Progenitor cell of endocrine pancreas (in vitro differentiated cells): ENCODE results near the gene ZNF280D. TPM values are rescaled to one million over a fixed set of nuclear protein-coding genes. Genes with fewer than 3 reads are reported as not detected.

ENCODE experiments used
- DNase-seq: peaks from one replicate; pipeline ENCODE4 v3.0.0; 2021; ENCODE audit warnings: low spot score; ENCODE audit not compliant: unreplicated experiment
- H3K27ac Mint-ChIP-seq: 2 replicates; pipeline ENCODE4 v1.8.0; 2021; ENCODE audit warnings: mild to moderate bottlenecking, moderate library complexity, mixed read lengths
- H3K27me3 Mint-ChIP-seq: 2 replicates; pipeline ENCODE4 v1.8.0; 2021; ENCODE audit warnings: mixed read lengths
- H3K36me3 Mint-ChIP-seq: 2 replicates; pipeline ENCODE4 v1.8.0; 2022; ENCODE audit warnings: mixed read lengths; ENCODE audit not compliant: insufficient read depth
- H3K4me1 Mint-ChIP-seq: 2 replicates; pipeline ENCODE4 v1.8.0; 2021; ENCODE audit warnings: low read depth, mixed read lengths
- H3K4me3 Mint-ChIP-seq: 2 replicates; pipeline ENCODE4 v1.8.0; 2021; ENCODE audit warnings: low read depth, mild to moderate bottlenecking, moderate library complexity, mixed read lengths
- H3K9me3 Mint-ChIP-seq: 2 replicates; pipeline ENCODE4 v1.8.0; 2021; ENCODE audit warnings: low read depth, mixed read lengths
- total RNA-seq: library from RNA; stranded (reverse); gene quantifications from 2 replicates; pipeline ENCODE4 v1.2.1, GENCODE V29; 2021
- TF ChIP-seq, protein P1 (sequence below): fragments of 200-600 bp; sonication (generic); IDR thresholded peaks from one replicate; pipeline ENCODE4 v1.5.0; 2021; ENCODE audit warnings: antibody characterized with exemption, mild to moderate bottlenecking; ENCODE audit not compliant: unreplicated experiment

Gene ZNF280D
- total RNA-seq, 1 donor from 2014 or later: 26.9 TPM

DNA sequence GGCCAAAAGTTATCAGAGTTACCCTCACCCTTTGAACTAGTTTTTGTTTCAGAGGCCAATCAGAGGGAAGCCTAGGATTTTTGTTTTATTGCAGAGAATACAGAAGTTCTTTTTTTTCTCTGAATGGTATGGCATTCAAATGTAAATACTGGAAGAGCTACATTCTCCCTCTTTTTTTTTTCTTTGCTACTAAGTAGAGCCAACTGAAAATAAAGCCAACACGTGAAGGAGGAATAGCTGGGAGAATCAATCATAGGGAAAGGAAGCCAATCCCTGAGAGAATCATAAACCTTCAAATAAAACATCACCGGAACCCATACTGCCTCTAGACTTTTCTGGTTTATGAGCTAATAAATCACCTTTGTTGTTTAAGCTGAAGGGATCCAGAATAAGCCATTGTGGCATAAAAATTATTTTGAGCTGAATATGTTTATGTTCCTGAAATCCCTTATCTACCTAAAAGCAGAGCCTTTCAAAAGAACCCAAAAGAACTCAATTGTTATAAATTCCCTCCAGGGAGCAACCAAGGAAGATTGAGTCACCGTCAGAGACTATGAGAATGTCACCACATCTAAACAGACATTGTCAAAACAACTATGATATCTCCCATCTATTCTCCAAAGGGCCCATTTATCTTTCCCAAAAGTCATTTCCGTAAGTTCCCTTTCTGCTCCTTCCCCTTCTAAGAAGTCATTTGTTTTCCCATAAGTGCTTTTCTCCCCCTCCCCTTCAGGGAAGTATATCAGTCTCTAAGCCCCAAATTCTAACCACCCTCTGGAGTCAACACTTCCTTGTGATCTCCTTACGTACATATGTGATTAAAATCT, 3.8 kb upstream of the ZNF280D start:
- no peaks in the 10 kb centered on the region for H3K27me3 Mint-ChIP-seq
- TF ChIP-seq, protein P1, sequence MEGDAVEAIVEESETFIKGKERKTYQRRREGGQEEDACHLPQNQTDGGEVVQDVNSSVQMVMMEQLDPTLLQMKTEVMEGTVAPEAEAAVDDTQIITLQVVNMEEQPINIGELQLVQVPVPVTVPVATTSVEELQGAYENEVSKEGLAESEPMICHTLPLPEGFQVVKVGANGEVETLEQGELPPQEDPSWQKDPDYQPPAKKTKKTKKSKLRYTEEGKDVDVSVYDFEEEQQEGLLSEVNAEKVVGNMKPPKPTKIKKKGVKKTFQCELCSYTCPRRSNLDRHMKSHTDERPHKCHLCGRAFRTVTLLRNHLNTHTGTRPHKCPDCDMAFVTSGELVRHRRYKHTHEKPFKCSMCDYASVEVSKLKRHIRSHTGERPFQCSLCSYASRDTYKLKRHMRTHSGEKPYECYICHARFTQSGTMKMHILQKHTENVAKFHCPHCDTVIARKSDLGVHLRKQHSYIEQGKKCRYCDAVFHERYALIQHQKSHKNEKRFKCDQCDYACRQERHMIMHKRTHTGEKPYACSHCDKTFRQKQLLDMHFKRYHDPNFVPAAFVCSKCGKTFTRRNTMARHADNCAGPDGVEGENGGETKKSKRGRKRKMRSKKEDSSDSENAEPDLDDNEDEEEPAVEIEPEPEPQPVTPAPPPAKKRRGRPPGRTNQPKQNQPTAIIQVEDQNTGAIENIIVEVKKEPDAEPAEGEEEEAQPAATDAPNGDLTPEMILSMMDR: no peak

DNA sequence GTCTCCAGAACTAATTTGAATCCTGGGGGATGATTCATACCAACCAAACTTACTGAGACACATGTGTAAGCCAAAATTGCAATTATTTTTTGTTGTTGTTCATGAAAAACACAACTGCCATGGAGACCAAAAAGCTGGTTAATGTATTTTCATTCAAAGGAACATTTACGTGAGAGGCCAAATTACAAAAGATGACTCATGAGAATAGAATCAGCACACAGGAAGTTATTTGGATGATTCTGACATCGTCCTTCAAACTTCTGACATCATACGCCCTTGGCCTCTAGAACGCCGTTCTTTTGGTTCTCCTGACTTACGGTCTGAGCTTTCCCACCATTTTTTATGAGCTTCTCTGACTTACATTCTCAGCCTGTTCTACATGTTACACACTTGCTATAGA, 3.0 kb upstream of the ZNF280D start:
- Mint-ChIP-seq H3K4me1 (no peaks in the 10 kb centered on the region), H3K27me3 (no peaks in the 10 kb centered on the region), H3K4me3 (no peak overlapping the region), H3K36me3 (peaks cover 7% of the 10 kb centered on the region), H3K27ac (no peak overlapping the region), H3K9me3 (peaks cover 13% of the 10 kb centered on the region)
- TF ChIP-seq, protein P1: no peak
- DNase-seq: no peak

More for the DNA sequence above, 3.8 kb upstream of the ZNF280D start:
- no peaks in the 10 kb centered on the region for H3K4me1 Mint-ChIP-seq
- H3K4me3 Mint-ChIP-seq: no peak overlapping the region
- H3K27ac Mint-ChIP-seq: no peak overlapping the region
- DNase-seq: no peak
- H3K36me3 Mint-ChIP-seq: peaks cover 7% of the 10 kb centered on the region
- peaks cover 13% of the 10 kb centered on the region for H3K9me3 Mint-ChIP-seq

DNA sequence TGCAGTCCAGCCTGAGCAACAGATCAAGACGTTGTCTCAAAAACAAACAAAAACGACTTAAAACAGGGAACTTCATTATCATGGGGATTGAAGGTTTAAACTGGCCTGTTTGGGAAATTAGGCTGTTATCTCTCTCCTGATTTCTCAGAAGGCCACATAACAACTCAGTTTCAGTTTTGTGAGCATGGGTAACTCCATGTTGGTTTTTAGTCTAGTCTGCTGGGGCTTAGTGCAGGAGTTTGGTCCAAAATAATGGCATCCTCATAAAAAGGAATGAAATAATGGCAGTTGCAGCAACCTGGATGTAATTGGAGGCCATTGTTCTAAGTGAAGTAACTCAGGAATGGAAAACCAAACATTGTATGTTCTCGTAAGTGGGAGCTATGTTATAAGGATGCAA, 2.3 kb upstream of the ZNF280D start:
- Mint-ChIP-seq H3K9me3 (peaks cover 13% of the 10 kb centered on the region), H3K27ac (no peak overlapping the region), H3K4me3 (no peak overlapping the region), H3K4me1 (no peaks in the 10 kb centered on the region), H3K36me3 (peaks cover 7% of the 10 kb centered on the region), H3K27me3 (no peaks in the 10 kb centered on the region)
- TF ChIP-seq, protein P1: no peak
- DNase-seq: no peak

DNA sequence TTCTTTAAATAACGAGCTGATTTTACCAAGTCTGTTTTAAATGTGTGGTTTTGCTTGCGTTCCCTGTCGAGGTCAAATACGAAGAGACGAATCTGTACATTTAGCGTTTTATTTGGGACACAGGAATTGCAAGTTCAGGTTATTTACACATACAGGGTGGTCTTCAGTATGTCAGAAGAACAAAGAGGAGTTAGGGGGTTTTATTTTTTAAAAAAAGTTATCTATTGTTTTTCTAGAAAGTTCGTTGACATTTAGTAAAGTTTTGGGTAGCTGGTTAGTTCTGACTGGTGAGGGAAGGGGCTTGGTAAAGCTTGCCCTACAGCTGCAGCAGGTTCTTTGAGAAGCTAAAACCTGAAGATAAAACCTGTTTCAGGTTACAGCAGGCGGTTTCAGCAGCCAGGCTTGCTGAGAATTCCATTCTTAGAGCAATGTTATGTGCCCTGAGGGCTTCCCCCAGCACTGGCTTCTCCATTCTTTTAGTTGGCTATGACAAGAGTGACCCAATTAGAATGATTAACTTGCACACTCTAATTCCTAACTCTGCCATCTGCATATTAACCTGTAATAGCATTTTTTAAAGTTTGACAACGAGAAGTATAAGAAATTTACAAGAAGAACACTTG, 815 bp upstream of the ZNF280D start:
- TF ChIP-seq, protein P1: no peak
- Mint-ChIP-seq H3K36me3 (peaks cover 7% of the 10 kb centered on the region), H3K4me3 (peak overlapping the region; percentile 33), H3K9me3 (peaks cover 13% of the 10 kb centered on the region), H3K27me3 (no peaks in the 10 kb centered on the region), H3K27ac (no peak overlapping the region), H3K4me1 (no peaks in the 10 kb centered on the region)
- DNase-seq: no peak

DNA sequence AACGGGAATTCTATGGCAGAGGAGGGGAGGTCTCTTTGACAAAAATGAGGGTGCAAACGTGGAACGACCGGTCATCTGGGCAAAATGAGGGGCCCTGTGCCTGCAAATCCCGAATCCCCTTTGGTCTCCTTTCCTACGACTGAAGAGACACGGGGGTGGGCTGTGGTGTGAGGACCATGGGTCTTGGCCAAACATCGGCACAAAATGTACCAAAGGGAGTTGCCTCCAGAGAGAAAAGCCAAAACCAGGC, 498 bp downstream of the ZNF280D start:
- peak overlapping the region; percentile 83 for H3K4me3 Mint-ChIP-seq
- peak overlapping the region; percentile 98 for H3K27ac Mint-ChIP-seq
- TF ChIP-seq, protein P1: no peak
- H3K4me1 Mint-ChIP-seq: no peaks in the 10 kb centered on the region
- peaks cover 7% of the 10 kb centered on the region for H3K36me3 Mint-ChIP-seq
- DNase-seq: no peak
- peaks cover 13% of the 10 kb centered on the region for H3K9me3 Mint-ChIP-seq
- H3K27me3 Mint-ChIP-seq: no peaks in the 10 kb centered on the region
